Measurements from ENCODE around the gene AFF2.

Gene AFF2

DNA sequence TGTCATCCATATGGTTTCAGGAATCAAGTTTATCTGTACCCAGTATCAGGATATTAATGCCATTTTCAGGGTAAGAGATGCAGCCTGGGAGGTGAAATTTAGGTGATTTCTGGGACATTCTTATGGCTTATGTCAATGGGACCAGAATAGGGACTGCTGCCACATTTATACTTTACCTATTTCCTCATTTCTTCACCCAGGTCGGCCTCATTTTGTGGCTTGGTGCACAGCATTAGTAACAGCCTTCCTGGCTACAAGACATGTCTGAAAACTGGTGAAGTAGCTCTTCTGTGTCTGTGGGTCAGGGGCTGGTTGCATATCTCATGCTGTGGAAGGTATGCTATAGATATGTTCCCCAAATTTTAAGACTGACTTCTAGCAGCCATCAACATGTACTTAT, 284.8 kb downstream of the AFF2 start:
- no peak for TF ChIP-seq CTCF (IDR thresholded peaks at IDR 0.05; ENCODE audit: low read depth, low read length)
- no peak overlapping the region for H3K4me3 ChIP-seq (replicated peaks in 1 of 2; ENCODE audit: low read depth in 2 of 2, low read length in 2 of 2)
- DNase-seq (ENCODE audit: low read depth in 2 of 2) = no peak

DNA sequence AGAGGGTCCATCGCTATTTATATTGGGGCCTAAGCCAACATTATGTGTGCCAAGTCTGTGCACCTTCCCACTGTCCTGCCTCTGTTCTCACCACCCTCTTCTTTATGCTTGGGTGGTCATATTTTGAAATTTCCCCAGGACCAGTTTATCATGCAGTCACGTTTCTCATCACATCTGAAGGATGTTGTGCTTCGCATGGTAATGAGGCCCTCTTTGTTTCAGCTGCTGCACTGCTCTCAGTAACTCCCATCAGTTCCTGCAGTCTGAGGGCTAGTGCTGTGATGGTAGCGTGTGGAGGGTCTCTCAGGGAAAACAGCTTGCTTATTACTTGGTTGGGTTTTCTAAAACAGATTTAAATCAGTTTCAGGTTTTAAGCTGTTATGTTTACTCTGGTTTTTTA, 288.0 kb downstream of the AFF2 start:
- no peak for TF ChIP-seq CTCF (IDR thresholded peaks at IDR 0.05; ENCODE audit: low read depth, low read length)
- no peak for DNase-seq (ENCODE audit: low read depth in 2 of 2)
- H3K4me3 ChIP-seq (replicated peaks in 1 of 2; ENCODE audit: low read depth in 2 of 2, low read length in 2 of 2) = no peak overlapping the region

- no peak overlapping the region for H3K4me3 ChIP-seq (replicated peaks in 1 of 2; ENCODE audit: low read depth in 2 of 2, low read length in 2 of 2)
- no peak for TF ChIP-seq CTCF (IDR thresholded peaks at IDR 0.05; ENCODE audit: low read depth, low read length)
- no peak for DNase-seq (ENCODE audit: low read depth in 2 of 2)
Measured at GRCh38 chrX:148794350-148794749, 293.9 kb downstream of the AFF2 start.

GRCh38 chrX:148804579-148805355, 304.4 kb downstream of the AFF2 start:
- DNase-seq (ENCODE audit: low read depth in 2 of 2) = peak; percentile 3 to 28
- no peak for TF ChIP-seq CTCF (IDR thresholded peaks at IDR 0.05; ENCODE audit: low read depth, low read length)
- H3K4me3 ChIP-seq (replicated peaks in 1 of 2; ENCODE audit: low read depth in 2 of 2, low read length in 2 of 2) = no peak overlapping the region

GRCh38 chrX:148806145-148806870, 305.9 kb downstream of the AFF2 start:
- no peak for TF ChIP-seq CTCF (IDR thresholded peaks at IDR 0.05; ENCODE audit: low read depth, low read length)
- DNase-seq (ENCODE audit: low read depth in 2 of 2) = no peak
- H3K4me3 ChIP-seq (replicated peaks in 1 of 2; ENCODE audit: low read depth in 2 of 2, low read length in 2 of 2) = no peak overlapping the region

DNA sequence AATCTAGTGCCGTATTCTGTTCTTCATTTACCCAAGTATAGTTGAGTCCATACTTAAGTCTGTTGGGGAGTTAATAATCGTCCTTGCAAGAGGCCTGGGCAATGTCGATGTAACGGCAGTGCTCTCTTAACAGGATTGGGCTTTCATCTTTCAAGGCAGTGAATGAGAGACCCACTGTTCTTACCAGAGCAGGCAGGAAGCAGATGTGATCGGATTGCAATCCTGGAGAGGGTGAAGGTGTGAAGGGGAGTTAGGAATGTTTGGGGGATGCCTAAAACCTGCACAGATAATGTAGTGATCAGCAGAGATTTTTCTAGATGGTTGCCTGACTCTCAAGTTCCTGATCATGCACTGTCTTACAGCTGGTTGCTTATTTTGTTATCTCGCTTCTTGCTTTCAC, 308.4 kb downstream of the AFF2 start:
- no peak overlapping the region for H3K4me3 ChIP-seq (replicated peaks in 1 of 2; ENCODE audit: low read depth in 2 of 2, low read length in 2 of 2)
- DNase-seq (ENCODE audit: low read depth in 2 of 2) = no peak
- TF ChIP-seq CTCF (IDR thresholded peaks at IDR 0.05; ENCODE audit: low read depth, low read length) = no peak

All from cardiac fibroblast (primary cell).